Ishikawa (cell line): ENCODE measurements around the gene YBEY.

ENCODE experiments used
- CEBPB ChIP-seq: IDR thresholded peaks from 2 replicates; pipeline ENCODE4 v1.6.1; 2012
- CREB1 ChIP-seq: IDR thresholded peaks from 2 replicates; pipeline ENCODE4 v1.6.1; 2012; ENCODE audit warnings: low read depth
- EGR1 ChIP-seq: IDR thresholded peaks from 2 replicates; pipeline ENCODE4 v1.6.1; 2012
- EP300 ChIP-seq: IDR thresholded peaks from 2 replicates; pipeline ENCODE4 v1.6.1; 2012; ENCODE audit warnings: borderline replicate concordance
- FOXM1 ChIP-seq: IDR thresholded peaks from 2 replicates; pipeline ENCODE4 v1.6.1; 2012; ENCODE audit warnings: low read depth, borderline replicate concordance
- MAX ChIP-seq: IDR thresholded peaks from 2 replicates; pipeline ENCODE4 v1.6.1; 2012
- NFIC ChIP-seq: IDR thresholded peaks from 2 replicates; pipeline ENCODE4 v1.6.1; 2012
- RAD21 ChIP-seq: IDR thresholded peaks from 2 replicates; pipeline ENCODE4 v1.6.1; 2012; ENCODE audit warnings: low read depth
- TAF1 ChIP-seq: IDR thresholded peaks from 2 replicates; pipeline ENCODE4 v1.6.1; 2012; ENCODE audit warnings: low read depth, mild to moderate bottlenecking
- TCF12 ChIP-seq: IDR thresholded peaks from 2 replicates; pipeline ENCODE4 v1.6.1; 2012; ENCODE audit warnings: low read depth
- TEAD4 ChIP-seq: IDR thresholded peaks from 2 replicates; pipeline ENCODE4 v1.6.1; 2012
- USF1 ChIP-seq: IDR thresholded peaks from 2 replicates; pipeline ENCODE4 v1.6.1; 2012
- YY1 ChIP-seq: IDR thresholded peaks from 2 replicates; pipeline ENCODE4 v1.6.1; 2012; ENCODE audit warnings: low read depth
- ZBTB7A ChIP-seq: IDR thresholded peaks from 2 replicates; pipeline ENCODE4 v1.6.1; 2012; ENCODE audit warnings: low read depth
- TF ChIP-seq, protein P1 (sequence below): IDR thresholded peaks from 2 replicates; pipeline ENCODE4 v1.6.1; 2012; ENCODE audit warnings: low read depth, mild to moderate bottlenecking

Gene YBEY

DNA sequence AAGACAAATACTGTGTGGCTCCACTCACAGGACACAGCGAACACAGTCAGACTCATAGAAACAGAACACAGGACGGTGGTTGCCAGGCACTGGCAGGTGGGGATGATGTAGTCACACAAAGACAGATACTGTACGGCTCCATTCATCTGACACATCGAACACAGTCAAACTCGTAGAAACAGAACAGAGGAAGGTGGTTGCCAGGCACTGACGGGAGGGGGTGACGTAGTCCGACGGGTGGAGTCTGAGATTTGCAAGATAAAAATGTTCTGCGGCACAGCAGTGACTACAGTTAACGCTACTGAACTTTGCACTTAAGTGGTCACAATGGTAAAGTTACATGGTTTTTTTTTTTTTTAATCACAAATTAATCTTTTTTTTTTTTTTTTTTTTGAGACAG lies 18.8 kb downstream of the YBEY start:
- TF ChIP-seq CEBPB, result no peak
- TF ChIP-seq ZBTB7A, result no peak
- no peak for TF ChIP-seq TAF1
- TF ChIP-seq USF1, result no peak
- TF ChIP-seq NFIC, result no peak
- no peak for TF ChIP-seq TCF12
- no peak for TF ChIP-seq EP300
- no peak for TF ChIP-seq YY1
- no peak for TF ChIP-seq RAD21
- TF ChIP-seq, protein P1, sequence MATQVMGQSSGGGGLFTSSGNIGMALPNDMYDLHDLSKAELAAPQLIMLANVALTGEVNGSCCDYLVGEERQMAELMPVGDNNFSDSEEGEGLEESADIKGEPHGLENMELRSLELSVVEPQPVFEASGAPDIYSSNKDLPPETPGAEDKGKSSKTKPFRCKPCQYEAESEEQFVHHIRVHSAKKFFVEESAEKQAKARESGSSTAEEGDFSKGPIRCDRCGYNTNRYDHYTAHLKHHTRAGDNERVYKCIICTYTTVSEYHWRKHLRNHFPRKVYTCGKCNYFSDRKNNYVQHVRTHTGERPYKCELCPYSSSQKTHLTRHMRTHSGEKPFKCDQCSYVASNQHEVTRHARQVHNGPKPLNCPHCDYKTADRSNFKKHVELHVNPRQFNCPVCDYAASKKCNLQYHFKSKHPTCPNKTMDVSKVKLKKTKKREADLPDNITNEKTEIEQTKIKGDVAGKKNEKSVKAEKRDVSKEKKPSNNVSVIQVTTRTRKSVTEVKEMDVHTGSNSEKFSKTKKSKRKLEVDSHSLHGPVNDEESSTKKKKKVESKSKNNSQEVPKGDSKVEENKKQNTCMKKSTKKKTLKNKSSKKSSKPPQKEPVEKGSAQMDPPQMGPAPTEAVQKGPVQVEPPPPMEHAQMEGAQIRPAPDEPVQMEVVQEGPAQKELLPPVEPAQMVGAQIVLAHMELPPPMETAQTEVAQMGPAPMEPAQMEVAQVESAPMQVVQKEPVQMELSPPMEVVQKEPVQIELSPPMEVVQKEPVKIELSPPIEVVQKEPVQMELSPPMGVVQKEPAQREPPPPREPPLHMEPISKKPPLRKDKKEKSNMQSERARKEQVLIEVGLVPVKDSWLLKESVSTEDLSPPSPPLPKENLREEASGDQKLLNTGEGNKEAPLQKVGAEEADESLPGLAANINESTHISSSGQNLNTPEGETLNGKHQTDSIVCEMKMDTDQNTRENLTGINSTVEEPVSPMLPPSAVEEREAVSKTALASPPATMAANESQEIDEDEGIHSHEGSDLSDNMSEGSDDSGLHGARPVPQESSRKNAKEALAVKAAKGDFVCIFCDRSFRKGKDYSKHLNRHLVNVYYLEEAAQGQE, result no peak
- TF ChIP-seq CREB1, result no peak
- TF ChIP-seq TEAD4, result no peak

DNA sequence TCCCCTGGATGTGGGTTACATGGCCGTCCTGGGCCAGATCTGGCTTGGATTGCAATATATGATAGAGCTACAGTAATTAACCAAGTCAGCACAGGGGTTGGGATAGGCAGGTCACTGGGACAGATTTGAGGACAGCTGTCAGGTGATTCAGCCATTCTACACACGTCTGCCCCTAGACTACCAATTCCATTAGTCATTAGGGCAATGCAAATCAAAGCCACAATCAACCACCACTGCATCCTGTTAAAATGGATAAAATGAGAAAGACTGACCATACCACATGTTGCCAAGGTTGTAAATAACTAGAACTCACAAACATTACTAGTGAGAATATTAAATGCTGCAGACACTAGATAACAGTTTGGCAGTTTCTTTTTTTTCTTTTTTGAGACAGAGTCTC lies 21.5 kb downstream of the YBEY start:
- TF ChIP-seq ZBTB7A (no peak), TAF1 (no peak), FOXM1 (no peak), MAX (no peak), CREB1 (no peak)

DNA sequence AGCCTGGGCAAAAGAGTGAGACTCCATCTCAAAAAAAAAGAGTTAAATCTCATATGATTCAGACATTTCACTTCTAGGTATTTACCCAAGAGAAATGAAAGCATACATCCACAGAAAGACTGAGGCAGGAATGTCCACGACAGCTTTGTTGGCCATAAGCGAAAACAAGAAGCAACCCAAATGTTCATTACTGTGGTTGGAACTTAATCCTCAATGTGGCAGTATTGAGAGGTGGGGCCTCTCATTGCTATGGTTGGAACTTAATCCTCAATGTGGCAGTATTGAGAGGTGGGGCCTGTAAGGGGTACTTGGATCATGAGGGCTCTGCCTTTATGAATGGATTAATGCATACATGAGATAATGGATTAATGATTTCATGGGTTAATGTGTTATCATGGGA lies 22.3 kb downstream of the YBEY start:
- TF ChIP-seq ZBTB7A (no peak), MAX (no peak)

DNA sequence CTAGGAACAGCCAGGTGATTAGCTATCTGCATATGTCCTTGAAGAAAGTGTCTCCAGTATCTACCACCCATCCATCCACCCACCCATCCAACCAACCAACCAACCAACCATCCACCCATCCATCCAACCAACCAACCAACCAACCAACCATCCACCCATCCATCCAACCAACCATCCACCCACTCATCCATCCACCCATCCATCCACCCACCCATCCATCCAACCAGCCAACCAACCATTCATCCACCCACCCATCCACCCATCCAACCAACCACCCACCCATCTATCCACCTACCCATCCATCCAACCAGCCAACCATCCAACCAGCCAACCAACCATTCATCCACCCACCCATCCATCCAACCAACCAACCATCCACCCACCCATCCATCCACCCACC lies 25.4 kb downstream of the YBEY start:
- TF ChIP-seq USF1 (no peak), CEBPB (no peak), NFIC (no peak), TCF12 (no peak), TEAD4 (no peak), EP300 (no peak), EGR1 (no peak), MAX (no peak), CREB1 (no peak), RAD21 (no peak), TAF1 (no peak), ZBTB7A (no peak), YY1 (no peak), FOXM1 (no peak)
- TF ChIP-seq, protein P1, result no peak

DNA sequence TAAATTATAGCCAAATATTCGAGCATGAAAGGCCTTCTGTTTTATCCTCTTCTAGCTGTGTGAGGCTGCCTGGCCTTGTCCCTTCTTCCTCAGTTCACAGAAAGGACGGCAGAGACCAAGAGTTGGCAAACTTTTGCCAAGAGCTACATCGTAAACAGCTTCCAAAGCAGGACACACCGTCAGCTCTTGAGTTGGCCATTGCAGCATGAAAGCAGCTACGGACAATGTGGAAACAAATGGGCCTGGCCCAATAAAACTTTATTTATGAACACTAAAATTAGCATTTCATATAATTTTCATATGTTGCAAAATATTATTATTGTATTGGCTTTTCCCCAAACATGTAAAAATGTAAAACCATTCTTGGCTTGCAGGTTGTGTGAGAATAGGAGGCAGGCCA lies 26.8 kb downstream of the YBEY start:
- TF ChIP-seq EP300, result no peak
- TF ChIP-seq EGR1, result no peak
- TF ChIP-seq ZBTB7A, result no peak
- TF ChIP-seq, protein P1, result no peak
- TF ChIP-seq TCF12, result no peak
- no peak for TF ChIP-seq CEBPB
- no peak for TF ChIP-seq RAD21
- no peak for TF ChIP-seq TAF1
- no peak for TF ChIP-seq TEAD4
- TF ChIP-seq YY1, result no peak
- no peak for TF ChIP-seq USF1
- TF ChIP-seq CREB1, result no peak
- TF ChIP-seq FOXM1, result no peak
- no peak for TF ChIP-seq MAX
- TF ChIP-seq NFIC, result no peak
